NCI-H2227 treated with DMSO at 0.1 percent for 48 hours (cell line): ENCODE data around the gene KANSL1.
A peak's percentile ranks its signal among the peaks of the same experiment; 100 is the strongest.

ENCODE experiments used
- DNase-seq: peaks from one replicate; lab custom pipeline; 2025; lab: John Stamatoyannopoulos, UW

Gene KANSL1

GRCh38 chr17:46071796-46072195 is 121.4 kb downstream of the KANSL1 start:
- no peak for DNase-seq

GRCh38 chr17:46064460-46064859 is 128.8 kb downstream of the KANSL1 start:
- no peak for DNase-seq

GRCh38 chr17:46063241-46063640 is 130.0 kb downstream of the KANSL1 start:
- no peak for DNase-seq

DNA sequence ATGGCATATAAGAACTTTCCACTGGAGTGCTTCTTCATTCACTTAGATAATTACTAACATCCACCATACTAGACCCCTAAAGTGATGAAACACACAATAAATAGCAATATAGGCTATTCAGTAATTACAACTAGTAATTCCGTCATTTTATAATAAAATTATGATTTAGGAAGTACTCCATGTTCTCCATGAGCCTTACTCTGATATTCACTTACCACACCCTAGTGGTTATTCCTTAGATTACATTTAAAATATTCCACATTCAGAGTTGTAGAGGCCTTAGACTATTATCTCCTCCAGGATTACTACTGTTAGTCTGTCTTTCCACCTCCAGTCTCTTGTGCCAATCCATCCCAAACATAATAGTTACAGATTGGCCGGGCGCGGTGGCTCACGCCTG is 131.8 kb downstream of the KANSL1 start:
- no peak for DNase-seq

DNA sequence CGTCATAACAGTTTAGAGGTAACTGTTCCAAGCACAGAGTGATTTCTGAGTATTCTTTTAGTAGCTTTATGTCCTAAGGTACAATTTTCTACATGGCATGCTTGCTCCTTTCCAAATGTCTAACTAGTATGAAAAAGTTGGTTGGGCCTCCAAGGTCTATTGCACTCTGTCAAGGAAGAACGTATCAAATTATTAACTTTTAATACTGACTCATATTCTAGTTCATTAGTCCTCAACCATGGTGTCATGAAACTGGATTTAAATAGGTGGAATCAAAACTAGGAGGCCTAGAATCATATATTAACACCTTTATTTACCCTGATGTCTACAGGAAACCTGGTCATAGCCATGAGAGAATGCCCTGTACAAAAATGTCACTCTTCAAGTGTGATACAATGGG is 132.8 kb downstream of the KANSL1 start:
- no peak for DNase-seq

- no peak for DNase-seq
These were observed 133.7 kb downstream of the KANSL1 start for GRCh38 chr17:46059486-46059885.

DNA sequence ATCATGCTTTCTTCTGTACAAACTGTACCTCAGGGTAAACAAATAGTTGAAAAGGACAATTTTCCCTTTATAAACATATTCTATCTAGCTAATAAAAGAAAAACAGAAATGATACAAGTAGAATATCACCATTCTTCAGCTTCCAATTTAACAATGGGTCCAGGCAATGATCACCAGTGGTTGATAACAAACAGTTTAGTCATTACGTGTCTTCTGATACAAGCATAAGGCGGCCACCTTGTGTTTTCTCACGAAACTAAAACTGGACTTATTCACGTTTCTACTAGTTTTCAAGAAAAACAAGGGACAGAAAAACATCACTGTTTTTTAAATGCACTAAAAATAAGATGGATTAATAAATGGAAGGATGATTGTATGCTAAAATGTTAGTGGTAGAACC is 135.9 kb downstream of the KANSL1 start:
- DNase-seq: no peak

DNA sequence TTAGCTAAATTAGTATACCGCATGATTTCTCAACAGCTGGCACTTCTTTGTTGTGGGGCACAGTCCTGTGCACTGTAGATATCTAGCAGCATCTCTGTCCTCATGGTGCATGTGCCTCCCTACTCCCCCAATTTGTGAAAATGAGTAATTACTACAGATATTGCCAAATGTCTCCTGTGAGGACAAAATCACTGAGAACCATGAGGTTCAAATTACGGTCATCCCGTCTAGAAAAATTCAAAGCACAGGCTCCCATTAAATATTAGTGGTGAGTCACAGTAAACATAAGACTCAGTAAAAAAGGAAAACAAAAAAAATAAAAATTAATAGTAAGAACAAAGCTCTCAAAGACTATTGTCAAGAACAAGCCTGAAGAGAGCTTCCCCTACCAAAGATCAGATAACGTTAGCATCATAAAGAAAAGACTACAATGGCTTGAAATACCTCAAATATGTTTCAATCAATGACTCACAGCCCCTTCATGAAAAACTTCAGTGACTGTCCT is 136.4 kb downstream of the KANSL1 start:
- DNase-seq: no peak

GRCh38 chr17:46053911-46054534 is 139.2 kb downstream of the KANSL1 start:
- DNase-seq: no peak

GRCh38 chr17:46049656-46050055 is 143.6 kb downstream of the KANSL1 start:
- DNase-seq: no peak

DNA sequence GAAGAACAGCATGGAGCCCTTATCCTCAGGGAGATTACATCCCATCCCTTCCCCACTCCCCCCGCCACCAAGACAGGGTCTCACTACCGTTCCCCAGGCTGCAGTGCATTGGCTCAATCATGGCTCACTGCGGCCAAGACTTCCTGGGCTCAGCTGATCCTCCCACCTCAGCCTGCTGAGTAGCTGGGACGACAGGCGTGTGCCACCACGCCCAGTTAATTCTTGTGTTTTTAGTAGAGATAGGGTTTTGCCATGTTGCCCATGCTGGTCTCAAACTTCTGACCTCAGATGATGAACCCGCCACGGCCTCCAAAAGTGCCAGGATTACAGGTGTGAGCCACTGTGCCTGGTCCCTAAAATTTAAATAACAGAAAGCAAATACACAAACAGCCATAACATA is 145.4 kb downstream of the KANSL1 start:
- no peak for DNase-seq

DNA sequence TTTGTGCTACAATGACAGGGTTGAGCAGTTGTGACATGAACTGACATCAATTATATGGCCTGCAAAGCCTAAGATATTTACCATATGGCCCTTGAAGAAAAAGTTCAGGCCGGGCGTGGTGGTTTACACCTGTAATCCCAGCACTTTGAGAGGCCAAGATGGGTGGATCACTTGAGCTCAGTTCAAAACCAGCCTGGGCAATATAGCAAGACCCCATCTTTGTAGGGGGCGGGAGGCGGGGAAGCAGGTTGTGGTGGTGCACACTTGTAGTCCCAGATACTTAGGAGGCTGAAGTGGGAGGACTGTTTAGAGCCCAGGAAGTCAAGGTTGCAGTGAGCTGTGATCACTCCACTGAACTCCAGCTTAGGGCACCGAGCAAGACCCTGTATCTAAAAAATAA is 145.8 kb downstream of the KANSL1 start:
- no peak for DNase-seq

DNA sequence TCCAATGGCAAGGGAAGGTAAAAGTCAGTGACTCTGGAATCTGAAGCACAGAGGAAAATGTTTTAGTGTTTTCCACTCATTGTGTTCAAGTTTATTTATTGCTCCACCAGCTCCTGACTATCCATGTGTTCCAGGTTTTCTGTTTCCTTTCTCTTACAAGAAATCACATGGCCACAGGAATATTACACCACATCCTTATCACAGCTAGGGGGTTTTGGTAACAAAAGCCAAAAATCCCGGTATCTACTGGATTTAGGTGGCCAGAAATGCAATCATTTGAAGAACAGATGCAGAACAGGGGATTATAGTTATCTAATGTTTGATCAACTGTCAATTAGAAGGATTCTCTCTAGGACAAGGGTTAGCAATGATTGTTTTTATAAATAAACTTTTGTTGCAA is 146.3 kb downstream of the KANSL1 start:
- no peak for DNase-seq

GRCh38 chr17:46045639-46046038 is 147.6 kb downstream of the KANSL1 start:
- no peak for DNase-seq

- DNase-seq: no peak
These were observed 148.2 kb downstream of the KANSL1 start for GRCh38 chr17:46044989-46045388.

DNA sequence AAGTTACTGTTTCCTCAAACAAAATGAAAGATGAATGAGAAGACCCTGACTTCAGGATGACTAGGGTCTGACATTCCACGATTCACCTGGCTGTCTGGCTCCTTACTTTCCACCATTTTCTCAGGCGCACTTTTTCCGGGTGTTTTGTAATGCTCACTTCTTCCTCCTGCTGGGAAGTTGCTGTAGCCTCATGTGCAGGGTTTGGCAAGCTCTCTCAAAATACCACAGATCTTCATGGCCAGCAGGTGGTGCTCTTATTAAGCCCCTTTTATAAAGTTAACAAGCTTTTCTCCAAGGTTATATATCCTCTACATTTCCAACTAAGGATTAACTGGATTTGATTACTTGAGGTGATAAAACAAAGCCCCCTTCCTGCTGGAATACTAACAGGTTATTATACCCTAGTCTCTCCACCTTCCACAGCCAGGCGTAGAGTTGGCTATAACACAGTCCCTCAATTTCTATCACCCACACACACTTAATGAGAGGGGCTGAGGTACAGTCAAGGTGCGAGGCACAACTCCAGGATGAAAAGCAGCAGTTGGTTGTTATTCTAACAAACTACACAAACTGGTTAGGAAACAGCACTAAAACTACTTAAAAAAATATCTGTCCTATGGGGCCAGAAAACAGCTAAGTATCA is 148.8 kb downstream of the KANSL1 start:
- peak; percentile 47 for DNase-seq

DNA sequence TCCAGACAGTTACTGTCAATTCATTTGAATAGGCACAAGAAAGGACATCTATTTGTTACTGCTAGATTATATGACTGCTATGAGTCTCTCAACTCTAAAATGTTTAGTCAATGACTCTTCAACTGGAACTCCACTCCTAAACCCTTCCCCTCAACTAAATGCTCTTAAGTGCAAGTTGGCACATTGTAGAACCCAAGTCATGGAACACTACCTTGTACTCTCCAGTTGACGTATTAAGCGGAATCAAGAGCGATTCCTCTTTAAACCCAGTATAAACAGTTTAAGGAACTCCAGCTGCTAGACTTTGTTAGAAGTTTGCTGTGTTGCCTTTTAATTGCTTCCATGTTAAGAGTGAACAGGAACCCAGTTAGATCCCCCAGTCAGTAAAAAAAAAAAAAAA is 149.6 kb downstream of the KANSL1 start:
- DNase-seq: no peak

DNA sequence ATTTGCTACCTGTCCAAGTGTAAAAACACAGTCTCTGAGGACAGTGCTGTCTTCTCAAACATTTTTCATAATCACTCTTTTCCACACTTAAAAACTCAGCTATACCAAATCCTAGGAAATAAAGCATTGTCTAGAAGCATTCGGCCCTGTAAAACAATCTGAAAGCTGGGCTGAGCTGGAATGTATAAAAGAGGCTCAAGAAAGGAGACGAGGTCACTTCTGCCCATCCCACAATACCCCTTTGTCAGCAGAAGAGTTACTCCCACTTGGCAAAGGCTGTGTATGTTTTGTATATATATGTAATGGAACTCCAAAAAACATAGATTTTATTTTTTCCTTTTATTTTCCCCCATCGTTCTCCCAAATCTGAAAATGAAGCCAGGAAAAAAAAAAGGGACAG is 150.3 kb downstream of the KANSL1 start:
- no peak for DNase-seq

DNA sequence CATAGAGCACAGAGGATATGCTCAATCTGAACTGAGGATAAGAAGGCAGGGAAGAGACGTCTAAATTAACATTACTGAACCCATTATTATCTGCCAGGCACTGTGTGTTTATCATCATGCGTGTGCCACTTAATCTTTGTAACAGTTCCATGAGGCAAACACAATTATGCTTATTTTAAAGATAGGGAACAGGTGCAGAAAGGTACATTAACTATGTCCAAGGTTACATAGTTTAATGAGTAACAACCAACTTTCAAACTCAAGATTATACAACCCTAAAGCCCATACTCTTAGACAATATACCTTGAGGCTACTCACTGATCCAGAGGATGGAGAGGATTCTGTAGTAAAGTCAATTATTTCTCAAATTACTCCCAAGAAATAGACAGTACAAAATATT is 151.0 kb downstream of the KANSL1 start:
- DNase-seq: no peak

GRCh38 chr17:46039592-46040186 is 153.5 kb downstream of the KANSL1 start:
- DNase-seq: no peak

GRCh38 chr17:46038937-46039336 is 154.3 kb downstream of the KANSL1 start:
- no peak for DNase-seq

DNA sequence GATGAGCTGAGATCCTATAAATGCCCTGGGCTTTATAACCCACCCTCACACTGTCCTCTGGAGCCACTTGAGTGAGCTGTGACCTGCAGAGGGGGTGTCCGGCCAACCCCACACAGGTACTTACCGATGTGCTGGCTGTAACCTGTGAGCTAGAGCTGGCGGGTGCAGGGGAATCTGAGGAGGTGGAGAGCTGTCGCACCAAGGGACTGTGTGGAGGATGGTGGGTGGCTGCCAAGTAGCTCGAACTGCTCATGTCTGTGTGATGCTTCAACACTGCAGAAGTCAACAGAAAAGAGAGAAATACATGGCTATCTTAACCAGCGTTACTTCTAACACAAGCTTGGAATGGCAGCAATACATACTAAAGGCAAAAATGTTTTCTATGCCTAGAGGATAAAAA is 154.8 kb downstream of the KANSL1 start:
- DNase-seq: no peak

GRCh38 chr17:46037722-46038255 is 155.4 kb downstream of the KANSL1 start:
- no peak for DNase-seq
